HG02885 (cell line): ENCODE measurements around the gene ZCCHC7.

Source experiments
- ATAC-seq: cut with Tn5 transposase; IDR thresholded peaks from one replicate; pipeline ENCODE4 v1.9.1; 2021; ENCODE audit warnings: mild to moderate bottlenecking; ENCODE audit not compliant: unreplicated experiment, poor library complexity

Gene ZCCHC7

DNA sequence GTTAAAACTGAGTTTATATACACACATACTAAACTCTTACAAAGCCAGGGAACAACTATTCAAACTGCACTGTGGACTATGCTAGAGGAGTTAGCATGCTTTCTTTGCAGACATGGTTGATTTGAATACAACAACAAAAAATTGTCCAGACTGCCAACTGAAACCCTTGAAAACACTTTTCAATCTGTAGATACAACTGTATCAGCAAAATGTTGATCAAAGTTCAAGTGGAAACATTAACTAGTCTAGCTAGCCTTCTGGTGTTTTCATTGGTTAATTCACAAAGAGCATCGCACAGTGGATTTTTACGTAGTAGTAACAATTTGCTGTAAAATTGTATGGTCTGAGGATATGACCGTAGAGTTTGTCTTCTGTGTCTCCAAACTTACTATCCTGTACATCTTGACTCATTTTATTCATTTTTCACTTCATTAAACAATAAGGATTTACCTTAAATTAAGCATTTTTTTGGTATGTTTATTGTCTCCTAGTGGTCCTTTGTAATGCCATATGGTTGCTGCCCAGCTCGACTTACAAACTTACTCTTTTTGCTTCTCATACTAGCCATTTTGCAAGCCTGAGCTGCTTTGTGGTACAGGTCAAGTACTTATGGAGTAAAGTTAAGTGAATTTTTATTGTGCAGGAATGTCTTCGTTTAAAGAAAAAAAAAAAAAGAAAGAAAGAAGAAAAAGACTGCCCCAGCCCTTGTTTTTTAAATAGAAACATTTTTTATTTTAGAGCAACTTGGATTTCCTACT lies 123.4 kb downstream of the ZCCHC7 start:
- no peak for ATAC-seq

DNA sequence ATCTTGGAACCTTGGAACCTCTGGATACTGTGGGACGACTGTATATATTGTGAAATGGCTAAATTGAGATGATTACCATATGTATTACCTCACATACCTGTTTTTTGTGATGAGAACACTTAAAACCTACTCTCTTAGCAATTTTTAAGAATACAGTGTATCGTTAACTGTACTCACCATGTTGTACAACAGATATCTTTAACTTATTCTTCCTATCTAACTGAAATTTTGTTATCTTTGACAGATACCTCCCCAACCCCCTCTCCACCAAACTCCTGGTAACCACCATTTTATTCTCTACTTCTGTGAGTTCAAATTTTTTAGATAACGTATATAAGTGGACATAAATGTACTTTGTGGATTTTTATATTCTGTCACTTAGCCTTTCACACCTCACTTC lies 126.5 kb downstream of the ZCCHC7 start:
- no peak for ATAC-seq

DNA sequence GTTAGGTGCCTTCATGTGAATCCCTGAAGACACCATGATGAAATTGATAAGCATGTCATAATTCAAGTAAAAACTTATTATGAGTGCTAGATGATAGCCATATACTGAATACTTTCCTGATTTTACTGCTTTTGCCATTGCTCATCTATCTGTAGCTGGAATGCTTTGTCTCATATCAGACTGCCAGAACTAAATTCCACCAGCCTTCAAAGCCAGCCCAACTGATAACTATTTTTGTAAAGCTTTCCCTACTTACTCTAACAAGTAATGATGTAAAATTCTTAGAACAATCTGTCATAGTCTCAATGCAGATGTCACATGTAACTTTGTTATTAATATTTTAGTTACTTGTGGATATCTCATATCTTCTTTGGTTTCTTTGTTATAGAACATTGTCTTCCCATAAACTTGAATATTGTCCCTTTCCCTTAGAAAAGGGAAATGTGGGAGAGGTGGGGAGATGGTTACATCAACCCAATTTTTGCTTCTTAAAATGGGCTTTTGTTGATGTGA lies 128.3 kb downstream of the ZCCHC7 start:
- no peak for ATAC-seq

DNA sequence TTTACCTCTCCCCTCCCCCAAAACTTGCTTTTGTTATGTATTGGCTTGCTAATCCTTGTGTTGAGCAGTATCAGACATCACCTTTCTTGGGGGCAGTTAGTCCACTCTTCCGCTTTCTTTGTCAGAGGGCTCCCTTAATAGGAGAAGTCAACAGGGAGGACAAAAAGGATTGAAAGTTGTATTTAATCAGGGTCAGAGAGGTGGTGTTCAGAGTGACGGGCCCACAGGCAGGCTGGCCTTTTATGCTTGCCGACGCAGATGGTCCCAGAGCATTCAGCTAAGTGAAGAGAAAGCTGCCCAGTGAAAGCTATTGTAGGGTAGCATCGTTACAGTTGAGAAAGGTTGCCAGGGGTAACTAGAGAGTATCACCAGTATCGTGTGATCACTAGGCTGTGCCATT lies 131.1 kb downstream of the ZCCHC7 start:
- peak; percentile 75 for ATAC-seq

DNA sequence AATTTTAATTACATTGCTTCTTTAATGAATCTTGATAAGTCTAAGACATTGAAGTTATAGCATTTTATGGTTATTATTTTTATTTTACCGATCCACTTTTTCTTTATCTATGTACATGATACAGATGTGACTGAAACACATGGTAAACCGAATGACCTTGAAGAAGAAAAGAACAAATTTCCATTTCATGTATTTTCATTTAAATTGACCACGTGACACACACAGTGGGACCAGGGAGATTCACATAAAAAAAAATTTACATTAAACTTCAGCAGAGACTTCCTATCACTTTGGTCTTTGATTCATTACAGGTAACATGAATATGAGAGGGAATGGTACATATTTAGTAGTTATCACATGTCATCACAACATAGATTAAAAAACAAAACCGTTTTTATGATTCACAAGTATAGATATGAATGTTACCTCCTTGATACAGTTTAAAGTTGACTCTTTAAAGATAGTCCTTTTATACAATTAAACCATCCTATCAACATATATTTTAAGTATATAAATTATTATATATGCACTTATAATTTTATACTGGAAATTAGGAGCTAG lies 133.1 kb downstream of the ZCCHC7 start:
- no peak for ATAC-seq

DNA sequence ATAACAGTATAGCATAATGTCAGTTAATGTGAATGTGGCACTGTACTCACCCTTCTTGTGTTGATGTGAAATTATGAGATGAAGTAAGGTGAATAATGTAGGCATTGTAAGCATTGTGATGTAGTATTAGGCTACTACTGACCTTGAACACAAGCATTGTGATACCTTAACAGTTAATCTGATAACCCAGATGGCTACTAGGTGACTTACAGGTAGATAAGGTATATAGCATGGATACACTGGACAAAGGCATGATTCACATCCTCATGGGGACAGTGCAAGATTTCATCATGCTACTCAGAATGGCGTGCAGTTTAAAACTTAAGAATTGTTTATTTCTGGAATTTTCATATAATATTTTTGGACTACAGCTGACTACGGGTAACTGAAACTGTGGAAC lies 134.8 kb downstream of the ZCCHC7 start:
- ATAC-seq: no peak

DNA sequence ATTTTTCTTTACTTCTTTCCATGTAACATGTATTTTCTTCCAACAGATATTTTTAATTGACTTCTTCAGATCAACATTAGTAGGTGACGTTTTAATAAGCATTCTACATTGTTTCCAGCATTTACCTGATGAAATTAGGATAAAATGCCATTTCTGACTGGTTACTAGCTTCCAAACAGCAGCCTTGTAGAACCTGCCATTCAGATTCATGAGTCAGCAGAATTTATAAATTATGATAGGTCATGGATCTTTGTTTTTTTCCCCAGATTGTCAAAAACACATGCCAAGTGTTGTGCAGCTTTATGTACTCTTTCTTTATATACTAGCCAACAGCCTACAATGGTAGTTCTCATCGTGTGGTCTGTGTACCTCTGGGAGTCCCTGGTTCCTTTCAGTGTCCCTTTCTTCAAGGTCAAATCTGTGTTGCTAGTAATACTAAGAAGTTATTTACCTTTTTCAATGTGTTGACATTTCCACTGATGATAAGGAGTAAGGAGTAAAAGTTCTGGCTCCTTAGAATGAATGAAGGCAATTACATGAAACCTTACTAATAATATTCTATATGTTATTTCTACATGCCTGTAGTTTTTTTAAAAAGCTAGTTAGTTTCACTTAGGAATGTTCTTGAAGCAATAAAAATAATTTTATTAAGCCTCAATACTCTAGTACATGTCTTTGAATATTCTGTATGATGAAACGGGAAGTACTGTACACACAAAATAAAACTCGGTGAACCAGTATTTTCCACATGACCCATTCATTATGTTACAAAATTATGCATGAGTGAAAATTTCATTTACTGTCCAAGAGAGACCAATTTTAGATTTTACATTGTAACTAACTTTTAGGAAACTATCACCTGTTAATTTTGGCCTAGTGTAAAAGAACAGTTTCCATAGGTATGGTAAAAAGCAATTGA lies 135.8 kb downstream of the ZCCHC7 start:
- no peak for ATAC-seq

DNA sequence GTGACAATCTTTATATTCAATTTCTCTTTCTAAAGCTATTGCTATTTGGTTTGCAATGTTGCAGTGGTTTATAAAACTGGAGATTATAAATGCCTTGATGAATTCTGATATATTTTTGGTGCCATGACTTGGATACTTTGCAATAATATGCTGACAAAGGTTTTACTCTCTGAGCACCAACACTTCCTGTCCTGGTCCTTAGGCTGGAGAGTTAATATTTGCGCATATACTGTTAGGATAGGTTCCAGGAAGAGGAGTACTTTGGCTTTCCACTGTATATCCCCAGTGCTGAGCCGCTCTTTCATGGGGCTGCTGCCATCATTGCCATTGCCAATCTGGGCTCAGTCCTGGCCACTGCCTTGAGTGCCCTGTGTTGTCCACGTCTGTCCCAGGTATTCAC lies 139.6 kb downstream of the ZCCHC7 start:
- no peak for ATAC-seq

DNA sequence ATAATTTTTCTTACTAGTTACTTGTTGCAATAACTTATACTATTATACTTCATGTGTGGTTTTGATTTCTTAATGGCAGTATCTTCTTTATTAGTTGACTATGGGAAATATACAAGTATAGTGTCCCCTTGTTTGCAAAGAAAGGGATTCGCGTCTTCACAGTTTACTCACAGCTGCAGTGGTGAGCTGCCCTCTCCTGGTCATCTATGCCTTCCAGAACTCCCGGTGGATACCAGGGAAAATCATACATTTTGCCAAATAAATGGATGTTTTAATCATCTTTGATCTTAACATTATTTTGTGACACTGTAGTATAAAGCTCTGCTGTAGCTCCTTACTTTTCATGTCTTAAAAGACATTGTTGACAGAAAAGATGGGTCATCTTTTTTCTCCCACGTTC lies 142.0 kb downstream of the ZCCHC7 start:
- ATAC-seq: no peak

DNA sequence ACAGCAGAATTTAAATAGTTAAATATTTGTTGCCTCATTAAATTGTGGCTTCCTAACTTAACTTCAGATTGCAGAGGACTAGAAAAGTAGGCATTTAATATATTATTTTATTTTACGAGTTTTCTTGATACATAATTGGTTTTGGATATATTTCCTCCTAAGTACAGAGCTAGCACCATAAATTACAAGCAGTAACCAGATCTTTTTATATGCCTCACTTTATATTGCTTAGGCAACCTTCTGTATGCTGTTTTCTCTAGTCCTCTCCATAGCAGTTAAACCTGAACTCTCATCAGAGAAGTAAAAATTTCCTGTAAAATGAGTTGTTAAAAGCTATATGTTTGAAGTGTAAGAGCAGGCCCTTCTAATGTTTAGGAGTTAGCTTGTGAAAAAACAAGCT lies 144.2 kb downstream of the ZCCHC7 start:
- ATAC-seq: no peak

DNA sequence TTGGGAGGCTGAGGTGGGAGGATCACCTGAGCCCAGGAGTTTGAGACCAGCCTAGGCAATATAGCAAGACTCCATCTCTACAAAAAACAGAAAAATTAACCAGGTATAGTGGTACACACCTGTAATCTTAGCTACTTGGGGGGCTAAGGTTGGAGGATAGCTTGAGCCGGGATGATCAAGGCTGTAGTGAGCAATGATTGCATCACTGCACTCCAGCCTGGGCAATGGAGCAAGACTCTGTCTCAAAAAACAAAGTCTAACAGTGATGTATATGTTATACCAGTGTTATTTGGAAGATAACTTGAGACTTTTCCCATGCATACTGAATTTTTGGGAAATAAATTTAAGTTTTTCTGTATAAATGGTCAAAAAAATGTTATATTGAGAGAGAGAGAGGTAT lies 146.3 kb downstream of the ZCCHC7 start:
- ATAC-seq: no peak

DNA sequence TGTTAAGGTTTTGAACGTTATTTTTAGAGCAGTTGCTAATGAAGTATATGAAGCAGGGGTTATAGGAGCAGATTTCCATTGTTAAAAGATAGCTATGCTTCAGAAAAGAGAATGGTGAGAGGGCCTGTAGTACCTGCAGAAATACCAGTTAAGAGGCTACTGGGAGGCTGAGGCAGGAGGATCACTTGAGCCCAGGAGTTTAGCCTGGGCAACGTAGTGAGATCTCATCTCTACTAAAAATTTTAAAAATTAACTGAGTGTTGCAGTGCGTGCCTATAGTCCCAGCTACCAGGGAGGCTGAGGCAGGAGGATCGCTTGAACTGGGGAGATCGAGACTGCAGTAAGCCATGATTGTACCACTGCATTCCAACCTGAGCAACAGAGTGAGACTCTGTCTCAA lies 148.8 kb downstream of the ZCCHC7 start:
- ATAC-seq: no peak

DNA sequence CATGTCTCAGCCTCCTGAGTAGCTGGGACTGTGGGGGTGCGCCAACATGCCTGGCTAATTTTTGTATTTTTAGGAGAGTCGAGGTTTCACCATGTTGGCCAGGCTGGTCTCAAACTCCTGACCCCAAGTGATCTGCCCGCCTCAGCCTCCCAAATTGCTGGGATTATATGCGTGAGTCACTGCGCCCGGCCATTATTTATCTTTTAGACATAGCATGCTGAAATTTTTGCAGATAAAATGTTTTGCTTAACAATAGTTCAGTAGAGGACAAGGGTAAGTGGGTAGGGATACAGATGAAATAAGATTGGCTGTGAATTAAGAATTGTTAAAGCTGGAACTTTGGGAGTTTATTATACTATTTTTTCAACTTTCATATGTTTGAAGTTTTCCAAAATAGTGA lies 151.3 kb downstream of the ZCCHC7 start:
- ATAC-seq: no peak

DNA sequence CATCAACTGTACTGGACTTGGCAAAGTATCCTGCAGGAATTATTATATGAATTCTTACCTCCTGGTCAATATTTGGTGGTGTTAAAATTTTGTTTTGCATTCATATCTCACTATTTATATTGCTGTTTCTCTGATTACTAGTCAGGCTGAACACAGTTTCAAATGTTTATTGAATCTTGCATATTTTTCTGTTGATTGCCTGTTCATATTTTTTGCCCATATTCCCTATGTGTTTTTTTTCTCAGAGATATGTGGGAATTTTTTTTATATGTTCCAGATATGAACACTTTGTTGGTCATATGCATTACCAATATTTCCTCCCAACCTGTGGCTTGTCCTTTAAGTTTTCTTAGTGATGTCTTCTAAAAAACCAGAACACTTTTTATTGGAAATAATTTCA lies 153.2 kb downstream of the ZCCHC7 start:
- ATAC-seq: no peak

DNA sequence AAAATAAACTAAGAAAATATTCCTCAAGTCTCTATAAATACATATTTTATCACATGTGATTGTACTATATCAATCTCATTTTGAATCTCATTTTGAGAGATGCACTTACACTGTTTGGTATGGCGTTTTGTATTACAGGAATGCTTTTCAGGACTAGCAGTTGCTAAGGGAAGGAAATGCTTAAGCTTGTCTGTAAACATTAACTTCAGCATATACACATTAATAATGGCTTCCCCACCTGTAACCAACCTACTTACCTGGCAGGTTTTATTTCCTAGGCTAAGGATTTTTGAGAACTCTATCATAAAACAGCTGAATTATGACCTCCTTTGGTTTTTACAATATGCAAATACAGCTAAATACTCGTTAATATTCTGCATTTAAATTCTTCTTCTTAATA lies 161.2 kb downstream of the ZCCHC7 start:
- no peak for ATAC-seq

DNA sequence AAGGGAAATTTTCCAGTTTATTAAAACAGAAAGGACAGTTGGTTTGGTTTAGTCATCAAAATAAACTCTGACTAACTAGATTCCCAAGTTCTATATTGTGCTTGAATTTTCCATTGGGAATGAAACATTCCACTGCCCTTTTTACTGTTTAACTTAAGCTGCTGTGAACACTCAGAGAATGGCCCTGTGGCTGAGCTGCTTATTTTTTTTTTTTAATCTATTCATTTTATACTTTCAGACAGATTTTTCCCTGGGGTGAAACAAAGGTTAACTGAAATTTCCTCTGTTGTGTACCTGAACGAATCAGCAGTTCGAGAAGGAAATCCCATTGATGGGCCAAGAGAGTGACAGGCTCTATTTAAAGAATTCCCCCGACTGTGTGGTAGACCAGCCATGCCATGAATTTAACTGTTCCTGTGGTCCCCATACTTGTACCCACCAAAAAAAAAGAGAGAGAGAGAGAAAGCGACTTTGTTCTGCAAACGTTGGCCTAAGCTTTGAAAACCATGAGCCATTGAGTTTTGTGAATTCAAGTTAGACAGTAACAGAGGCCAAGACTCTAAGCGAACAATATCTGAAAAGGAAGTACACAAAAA lies 163.5 kb downstream of the ZCCHC7 start:
- ATAC-seq: no peak

DNA sequence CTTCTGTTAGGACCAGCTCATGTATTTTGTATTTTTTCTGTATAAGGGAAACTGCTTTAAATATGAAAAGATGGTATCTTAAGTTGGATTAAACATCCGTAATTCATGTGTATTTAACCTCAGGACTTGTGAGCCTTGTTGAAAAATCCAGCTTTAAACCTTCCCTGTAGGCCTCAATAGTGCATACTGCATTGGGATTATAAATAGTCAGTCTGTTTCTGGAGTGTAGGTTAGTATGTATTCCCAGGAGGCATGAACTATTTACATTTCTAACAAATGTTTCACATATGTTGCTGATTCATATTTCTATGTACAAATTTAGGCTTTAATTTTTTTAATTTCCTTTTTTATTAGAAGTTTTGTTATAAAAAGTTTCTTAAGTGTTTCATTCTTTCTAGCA lies 164.3 kb downstream of the ZCCHC7 start:
- ATAC-seq: no peak

DNA sequence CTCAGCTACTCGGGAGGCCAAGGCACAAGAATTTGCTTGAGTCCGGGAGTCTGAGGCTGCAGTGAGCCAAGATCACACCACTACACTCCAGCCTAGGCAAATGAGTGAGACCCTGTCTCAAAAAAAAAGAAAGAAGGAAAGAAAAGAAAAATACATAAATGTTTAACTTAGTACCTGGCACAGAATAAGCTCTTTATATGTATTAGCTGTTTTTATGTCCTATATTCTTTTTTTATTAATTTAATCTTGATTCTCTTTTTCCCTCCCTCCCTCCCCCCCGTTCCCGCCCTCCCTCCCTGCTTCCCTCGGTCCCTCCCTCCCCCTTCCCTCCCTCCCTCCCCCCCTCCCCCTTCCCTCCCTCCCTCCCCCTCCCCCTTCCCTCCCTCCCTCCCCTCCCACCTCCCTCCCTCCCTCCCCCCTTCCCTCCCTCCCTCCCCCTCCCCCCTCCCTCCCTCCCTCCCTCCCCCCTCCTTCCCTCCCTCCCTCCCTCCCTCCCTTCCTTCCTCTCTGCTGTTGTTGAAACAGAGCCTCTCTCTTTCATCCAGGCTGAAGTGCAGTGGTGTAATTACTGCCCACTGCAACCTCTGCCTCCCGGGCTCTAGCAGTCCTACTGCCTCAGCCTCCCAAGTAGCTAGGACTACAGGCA lies 166.3 kb downstream of the ZCCHC7 start:
- no peak for ATAC-seq

DNA sequence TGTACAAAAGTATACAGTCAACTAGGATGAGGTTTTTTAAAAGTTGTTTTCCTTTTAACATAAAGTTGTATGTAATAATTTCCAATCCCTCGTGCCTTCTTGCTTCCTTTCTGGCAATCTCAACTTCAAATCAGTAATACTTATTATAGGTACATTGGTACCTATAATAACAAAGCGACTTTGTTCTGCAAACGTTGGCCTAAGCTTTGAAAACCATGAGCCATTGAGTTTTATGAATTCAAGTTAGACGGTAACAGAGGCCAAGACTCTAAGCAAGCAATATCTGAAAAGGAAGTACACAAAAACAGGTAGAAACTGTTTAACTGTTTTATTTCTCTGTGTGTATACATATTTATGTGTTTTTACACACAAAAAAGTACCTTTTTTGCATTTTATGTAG lies 166.9 kb downstream of the ZCCHC7 start:
- ATAC-seq: no peak

DNA sequence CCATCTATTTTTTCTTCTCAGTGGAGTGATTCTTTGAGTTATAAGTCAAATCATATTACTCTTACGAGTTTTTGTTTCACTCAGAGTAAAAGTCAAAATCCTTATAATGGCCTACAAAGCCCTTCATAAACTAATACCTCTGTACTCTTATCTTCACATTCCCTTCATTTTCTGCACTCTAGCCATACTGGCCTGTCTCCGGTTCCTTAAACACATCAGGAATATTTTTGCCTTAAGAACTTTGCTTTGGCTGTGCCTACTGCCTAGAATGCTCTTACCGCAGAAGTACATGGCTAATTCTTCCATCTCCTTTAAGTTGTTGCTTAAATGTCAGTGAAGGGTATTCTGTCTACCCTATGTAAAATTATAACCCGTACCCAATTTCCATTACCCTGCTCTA lies 169.3 kb downstream of the ZCCHC7 start:
- no peak for ATAC-seq
